Activated naive CD8-positive, alpha-beta T cell treated with anti-CD3 and anti-CD28 coated beads for 36 hours (primary cell): ENCODE data around the gene PCDH17. TPM values are rescaled to one million over a fixed set of nuclear protein-coding genes. Genes with fewer than 3 reads are reported as not detected.

Experiments
- DNase-seq: peaks from one replicate; pipeline ENCODE4 v3.0.0; 2021
- H3K27ac Mint-ChIP-seq: one replicate; pipeline ENCODE4 v1.8.0; 2022; ENCODE audit warnings: mild to moderate bottlenecking, moderate library complexity, mixed read lengths
- H3K27me3 Mint-ChIP-seq: one replicate; pipeline ENCODE4 v1.8.0; 2022; ENCODE audit warnings: mild to moderate bottlenecking, mixed read lengths
- H3K36me3 Mint-ChIP-seq: one replicate; pipeline ENCODE4 v1.8.0; 2021; ENCODE audit warnings: mild to moderate bottlenecking, mixed read lengths
- H3K4me1 Mint-ChIP-seq: one replicate; pipeline ENCODE4 v1.8.0; 2021; ENCODE audit warnings: mixed read lengths
- H3K4me3 Mint-ChIP-seq: one replicate; pipeline ENCODE4 v1.8.0; 2022; ENCODE audit warnings: mild to moderate bottlenecking, moderate library complexity, mixed read lengths
- H3K9me3 Mint-ChIP-seq: one replicate; pipeline ENCODE4 v1.8.0; 2022; ENCODE audit warnings: mixed read lengths
- total RNA-seq, 2 experiments: library from RNA; stranded (reverse); gene quantifications; one replicate each; pipeline ENCODE4 v1.2.3, GENCODE V29; 2021

The PCDH17 gene
- not detected for total RNA-seq

GRCh38 chr13:57631596-57632275 is at the start of gene PCDH17:
PCDH17 (plus strand) TSS chr13:57631744; CDS start chr13:57632547, 803 bp downstream.
- H3K36me3 Mint-ChIP-seq: peaks cover 19% of the 10 kb centered on the region
- peaks cover 36% of the 10 kb centered on the region for H3K4me1 Mint-ChIP-seq
- DNase-seq: no peak
- peaks cover 10% of the 10 kb centered on the region for H3K9me3 Mint-ChIP-seq
- peak within 1 kb of the TSS; percentile 60 for H3K4me3 Mint-ChIP-seq
- peaks cover 75% of the 10 kb centered on the region for H3K27me3 Mint-ChIP-seq
- H3K27ac Mint-ChIP-seq: no peak within 1 kb of the TSS

DNA sequence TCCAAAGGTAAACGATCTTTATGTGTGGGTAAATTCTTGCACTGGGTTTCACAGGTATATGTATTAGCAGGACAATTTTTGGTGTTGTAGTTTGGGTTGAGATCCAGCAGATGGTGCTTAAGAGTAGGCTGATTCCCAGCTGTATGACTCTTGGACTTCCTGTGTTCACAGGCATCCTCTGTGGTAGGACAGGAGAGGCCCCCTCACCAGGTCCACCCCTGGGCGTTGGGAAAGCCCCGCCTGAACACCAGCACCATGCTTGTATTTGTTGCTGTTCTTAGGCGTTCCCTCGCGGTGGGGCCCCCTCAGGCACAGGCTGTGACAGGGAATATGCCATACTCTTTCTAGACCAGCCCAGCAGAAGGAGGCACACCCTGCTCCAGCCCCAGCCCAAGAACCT is 49.5 kb upstream of the PCDH17 start:
- peaks cover 4% of the 10 kb centered on the region for H3K9me3 Mint-ChIP-seq

DNA sequence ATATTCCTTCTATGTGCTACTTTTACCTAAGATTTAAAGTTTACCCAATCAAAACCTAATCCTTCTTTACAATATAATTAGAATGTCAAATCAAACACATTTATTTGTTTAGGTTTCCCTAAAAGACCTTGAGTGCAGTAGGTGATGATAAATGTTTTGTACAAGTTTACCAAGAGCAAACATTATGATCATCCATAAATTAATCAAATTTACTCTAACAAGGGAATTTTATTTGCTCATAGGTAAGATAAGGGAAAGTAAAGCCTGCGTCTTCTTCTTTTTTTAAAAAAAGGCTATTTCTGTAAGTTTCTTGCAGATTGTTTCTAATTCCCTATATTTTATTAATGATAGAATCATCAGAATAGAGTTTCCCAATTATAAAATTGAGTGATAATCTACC is 48.0 kb upstream of the PCDH17 start:
- DNase-seq: no peak
- Mint-ChIP-seq H3K4me1 (no peaks in the 10 kb centered on the region), H3K4me3 (no peak overlapping the region), H3K36me3 (no peaks in the 10 kb centered on the region), H3K27me3 (no peaks in the 10 kb centered on the region), H3K9me3 (peaks cover 1% of the 10 kb centered on the region), H3K27ac (no peak overlapping the region)

More for the DNA sequence above, 49.5 kb upstream of the PCDH17 start:
- Mint-ChIP-seq H3K4me3 (no peak overlapping the region), H3K27me3 (no peaks in the 10 kb centered on the region), H3K4me1 (no peaks in the 10 kb centered on the region), H3K27ac (no peak overlapping the region), H3K36me3 (no peaks in the 10 kb centered on the region)
- no peak for DNase-seq

DNA sequence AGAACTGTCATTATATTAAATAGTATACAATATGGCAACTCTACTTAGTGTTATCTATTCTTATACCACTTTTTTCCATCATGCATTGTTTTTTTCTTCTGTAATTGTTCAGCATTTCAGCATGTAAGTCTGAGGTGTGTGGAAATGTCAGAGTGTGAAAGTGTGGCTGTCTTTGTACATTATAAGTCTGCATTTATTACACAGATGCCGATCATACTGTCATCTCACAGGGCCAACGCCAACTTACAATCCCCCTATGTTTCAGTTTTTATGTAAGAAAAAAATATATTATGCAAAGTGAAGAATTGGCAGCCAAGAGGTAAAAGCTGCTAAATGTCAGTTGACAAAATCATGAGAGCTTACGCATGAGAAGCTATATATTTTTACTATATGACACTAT is 42.9 kb upstream of the PCDH17 start:
- Mint-ChIP-seq H3K27ac (no peak overlapping the region), H3K4me3 (no peak overlapping the region), H3K9me3 (peaks cover 1% of the 10 kb centered on the region), H3K27me3 (no peaks in the 10 kb centered on the region), H3K4me1 (no peaks in the 10 kb centered on the region), H3K36me3 (no peaks in the 10 kb centered on the region)
- no peak for DNase-seq

GRCh38 chr13:57595775-57596174 is 35.8 kb upstream of the PCDH17 start:
- Mint-ChIP-seq H3K4me3 (no peak overlapping the region), H3K36me3 (no peaks in the 10 kb centered on the region), H3K27me3 (no peaks in the 10 kb centered on the region), H3K27ac (no peak overlapping the region), H3K9me3 (peaks cover 2% of the 10 kb centered on the region), H3K4me1 (no peaks in the 10 kb centered on the region)
- no peak for DNase-seq

GRCh38 chr13:57601536-57601935 is 30.0 kb upstream of the PCDH17 start:
- Mint-ChIP-seq H3K27ac (no peak overlapping the region), H3K4me1 (no peaks in the 10 kb centered on the region), H3K9me3 (peaks cover 2% of the 10 kb centered on the region), H3K4me3 (no peak overlapping the region), H3K36me3 (no peaks in the 10 kb centered on the region), H3K27me3 (no peaks in the 10 kb centered on the region)
- DNase-seq: no peak

DNA sequence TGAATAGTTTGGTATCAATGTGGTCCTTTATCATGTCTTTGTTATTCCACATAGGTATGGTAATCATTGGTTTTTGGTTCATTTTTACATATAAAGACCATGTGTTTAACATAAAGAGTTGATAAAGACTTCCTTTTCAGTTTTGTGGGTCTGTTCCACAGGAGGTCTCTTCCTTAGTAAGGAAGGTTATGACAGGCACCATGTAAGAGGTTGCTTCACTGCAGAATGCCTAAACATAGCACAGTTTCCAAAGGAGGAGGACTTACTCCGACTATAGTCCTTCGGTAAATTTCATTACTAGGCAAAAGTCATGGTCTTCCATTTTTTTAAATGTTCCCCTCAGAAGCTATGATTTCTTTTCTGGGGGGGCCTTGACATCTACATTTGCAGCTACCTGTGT is 27.1 kb upstream of the PCDH17 start:
- H3K9me3 Mint-ChIP-seq: no peaks in the 10 kb centered on the region
- H3K27me3 Mint-ChIP-seq: no peaks in the 10 kb centered on the region
- no peaks in the 10 kb centered on the region for H3K36me3 Mint-ChIP-seq
- H3K27ac Mint-ChIP-seq: no peak overlapping the region
- H3K4me1 Mint-ChIP-seq: no peaks in the 10 kb centered on the region
- no peak for DNase-seq
- H3K4me3 Mint-ChIP-seq: no peak overlapping the region

DNA sequence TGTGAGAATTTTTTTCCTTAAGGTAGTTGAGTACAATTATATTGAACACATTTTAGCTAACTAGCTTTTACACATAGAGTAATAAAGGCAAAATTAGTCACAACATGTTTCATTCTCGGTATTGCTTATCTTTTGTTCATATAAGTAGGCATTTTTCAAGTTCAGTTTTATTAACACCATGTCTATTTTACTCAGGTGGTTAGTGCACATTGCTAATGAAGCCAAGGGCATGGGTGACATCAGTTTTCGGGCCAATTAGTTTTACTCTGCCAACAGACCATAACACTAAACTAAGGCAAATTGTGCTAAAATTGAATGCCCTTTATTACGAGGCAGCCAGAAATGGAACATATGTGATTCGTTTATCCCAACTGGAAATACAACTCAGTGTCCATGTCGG is 19.6 kb upstream of the PCDH17 start:
- Mint-ChIP-seq H3K9me3 (no peaks in the 10 kb centered on the region), H3K4me1 (no peaks in the 10 kb centered on the region), H3K27me3 (no peaks in the 10 kb centered on the region), H3K4me3 (no peak overlapping the region), H3K36me3 (no peaks in the 10 kb centered on the region), H3K27ac (no peak overlapping the region)
- no peak for DNase-seq

- Mint-ChIP-seq H3K9me3 (no peaks in the 10 kb centered on the region), H3K36me3 (no peaks in the 10 kb centered on the region), H3K27ac (no peak overlapping the region), H3K27me3 (no peaks in the 10 kb centered on the region), H3K4me3 (no peak overlapping the region), H3K4me1 (no peaks in the 10 kb centered on the region)
- DNase-seq: no peak
These were observed 19.0 kb upstream of the PCDH17 start for GRCh38 chr13:57612568-57612967.

DNA sequence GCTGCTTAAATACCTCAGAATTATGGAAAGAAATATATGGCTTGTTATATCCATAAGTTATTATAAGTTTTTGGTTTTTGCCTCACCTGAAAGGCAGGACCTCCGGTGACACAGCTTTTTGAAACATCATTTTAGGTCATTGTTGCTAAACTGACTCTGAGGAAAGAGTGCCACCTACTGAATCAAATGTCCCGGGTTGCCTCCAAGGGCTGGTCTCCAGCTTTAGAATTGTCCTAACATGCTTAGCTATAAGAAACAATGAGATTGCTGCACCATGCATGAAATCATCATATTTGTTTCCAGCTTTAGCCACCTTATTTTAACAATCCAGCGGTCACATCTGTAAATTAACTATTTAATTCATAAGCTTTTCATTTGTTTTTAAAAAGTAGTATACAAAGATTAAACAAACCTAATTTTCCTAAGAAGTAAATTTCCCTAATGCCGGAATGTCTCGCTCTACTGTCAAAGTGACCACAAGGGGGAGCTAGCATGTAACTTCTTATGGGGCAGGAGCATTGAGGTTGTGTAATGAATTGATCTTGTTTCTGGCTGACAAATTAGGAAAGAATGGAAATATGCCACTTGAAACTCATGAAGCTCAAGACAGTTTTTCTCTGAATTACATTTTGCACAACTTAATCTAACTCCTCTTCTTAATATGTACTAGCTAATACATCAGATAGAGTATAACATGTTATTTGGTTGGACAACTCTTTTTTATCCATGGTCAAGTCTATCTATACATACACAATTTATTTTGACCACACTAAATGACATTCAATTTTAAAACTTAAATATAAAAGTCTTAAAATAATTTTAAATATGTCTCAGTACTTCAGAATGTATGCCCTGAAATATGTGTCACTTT is 6.7 kb upstream of the PCDH17 start:
- Mint-ChIP-seq H3K9me3 (peaks cover under 1% of the 10 kb centered on the region), H3K4me1 (peaks cover 9% of the 10 kb centered on the region), H3K27me3 (peaks cover 37% of the 10 kb centered on the region), H3K36me3 (no peaks in the 10 kb centered on the region), H3K4me3 (no peak overlapping the region), H3K27ac (no peak overlapping the region)
- no peak for DNase-seq

- Mint-ChIP-seq H3K36me3 (peaks cover 10% of the 10 kb centered on the region), H3K4me3 (no peak overlapping the region), H3K27me3 (peaks cover 66% of the 10 kb centered on the region), H3K4me1 (peaks cover 26% of the 10 kb centered on the region), H3K9me3 (peaks cover 3% of the 10 kb centered on the region), H3K27ac (no peak overlapping the region)
- no peak for DNase-seq
These were observed 3.9 kb upstream of the PCDH17 start for GRCh38 chr13:57627663-57628062.

DNA sequence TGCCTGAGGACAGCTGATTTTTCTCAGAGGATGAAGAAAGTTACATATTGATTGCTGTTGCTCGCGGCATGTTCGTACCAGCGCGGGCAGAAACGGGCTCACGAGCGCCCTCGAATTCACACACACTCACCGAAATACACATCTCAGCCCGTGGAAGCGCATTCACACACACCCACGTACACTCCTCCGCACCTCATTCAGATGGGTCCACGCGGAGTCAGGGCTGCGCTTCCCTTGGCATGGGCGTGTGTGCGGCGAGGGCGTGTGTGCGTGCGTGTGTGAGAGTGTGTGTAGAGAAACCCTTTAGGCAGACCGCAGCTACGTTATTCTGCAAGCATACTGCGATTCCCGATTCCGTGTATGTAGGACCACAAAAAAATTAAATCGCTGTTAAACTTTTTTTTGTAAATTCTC is 2.1 kb upstream of the PCDH17 start:
- H3K4me3 Mint-ChIP-seq: peak overlapping the region; percentile 67
- H3K4me1 Mint-ChIP-seq: peaks cover 36% of the 10 kb centered on the region
- H3K36me3 Mint-ChIP-seq: peaks cover 19% of the 10 kb centered on the region
- peaks cover 8% of the 10 kb centered on the region for H3K9me3 Mint-ChIP-seq
- H3K27me3 Mint-ChIP-seq: peaks cover 77% of the 10 kb centered on the region
- no peak overlapping the region for H3K27ac Mint-ChIP-seq
- DNase-seq: no peak

- Mint-ChIP-seq H3K36me3 (peaks cover 19% of the 10 kb centered on the region), H3K27ac (no peak overlapping the region), H3K4me3 (peak overlapping the region; percentile 67), H3K9me3 (peaks cover 10% of the 10 kb centered on the region), H3K27me3 (peaks cover 80% of the 10 kb centered on the region), H3K4me1 (peaks cover 36% of the 10 kb centered on the region)
- peak; percentile 35 for DNase-seq
These were observed 1.7 kb upstream of the PCDH17 start for GRCh38 chr13:57629821-57630235.

DNA sequence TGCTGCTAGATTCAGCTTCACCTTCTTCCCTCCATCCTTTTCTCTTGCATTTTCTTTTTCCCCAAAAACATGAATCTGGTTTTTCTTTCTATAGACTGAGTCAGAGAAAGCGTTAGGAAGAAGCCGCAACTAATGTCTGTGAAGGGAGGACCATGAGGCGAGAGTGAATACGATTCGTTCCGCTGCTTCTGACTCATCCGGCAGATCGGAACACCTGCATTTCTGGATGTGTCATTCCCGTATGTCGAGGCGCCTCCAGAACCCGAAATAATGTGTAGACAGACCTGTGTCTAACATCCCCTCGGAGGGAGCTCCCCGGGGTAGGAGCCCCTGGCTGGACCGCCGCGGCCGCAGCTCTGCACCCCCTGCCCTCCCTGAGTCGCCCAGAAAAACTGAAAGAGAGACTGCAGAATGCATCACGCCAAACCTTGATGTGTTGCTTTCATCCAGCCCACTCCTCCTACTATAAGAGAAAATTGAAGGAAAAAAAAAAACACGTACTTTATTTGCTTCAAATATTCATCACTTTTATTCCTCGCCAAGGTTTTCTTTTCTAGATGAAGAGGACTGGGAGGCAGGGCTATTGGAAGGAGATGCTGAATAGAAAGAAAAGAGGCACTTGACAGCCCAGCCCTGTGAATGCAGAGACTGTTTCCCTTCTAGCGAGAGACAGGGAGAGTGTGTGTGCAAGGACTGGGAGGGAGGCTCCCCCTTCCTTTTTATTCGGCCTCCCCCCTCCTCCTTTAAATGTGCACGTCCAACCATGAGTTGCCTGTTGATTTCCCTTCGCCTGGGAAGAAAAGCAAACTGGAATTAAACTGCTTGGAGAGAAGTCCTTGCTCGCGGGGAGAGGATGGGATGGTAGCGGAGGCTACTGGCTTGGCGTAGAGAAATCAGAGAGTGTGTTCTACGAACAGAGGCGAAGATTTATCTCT is 616 bp upstream of the PCDH17 start:
- Mint-ChIP-seq H3K9me3 (peaks cover 10% of the 10 kb centered on the region), H3K4me1 (peaks cover 36% of the 10 kb centered on the region), H3K36me3 (peaks cover 19% of the 10 kb centered on the region), H3K27ac (no peak overlapping the region), H3K4me3 (peak overlapping the region; percentile 60), H3K27me3 (peaks cover 81% of the 10 kb centered on the region)
- DNase-seq: no peak
